Duodenal mucosa (tissue), 2 donors: ENCODE measurements around the gene TRIM42.

ENCODE experiments used
- H3K27ac ChIP-seq: one replicate; pipeline ENCODE4 v1.7.0; 2013; ENCODE audit warnings: low read depth, low read length
- H3K27me3 ChIP-seq, 2 donors: one replicate each; pipeline ENCODE4 v1.7.0; 2013; ENCODE audit warnings: low read length in 2 of 2, control low read depth in 1 of 2; ENCODE audit not compliant: insufficient read depth in 2 of 2, control insufficient read depth in 1 of 2
- H3K36me3 ChIP-seq, 2 donors: one replicate each; pipeline ENCODE4 v1.7.0; 2013; ENCODE audit warnings: low read length in 2 of 2, control low read depth in 1 of 2; ENCODE audit not compliant: insufficient read depth in 2 of 2, control insufficient read depth in 1 of 2
- H3K4me1 ChIP-seq, 2 donors: one replicate each; pipeline ENCODE4 v1.7.0; 2013; ENCODE audit warnings: low read length in 2 of 2, control low read depth in 1 of 2; ENCODE audit not compliant: insufficient read depth in 2 of 2, control insufficient read depth in 1 of 2
- H3K4me3 ChIP-seq, 2 donors: one replicate each; pipeline ENCODE4 v1.7.0; 2013; ENCODE audit warnings: low read length in 2 of 2, low read depth in 1 of 2
- H3K9ac ChIP-seq, 2 donors: one replicate each; pipeline ENCODE4 v1.7.0; 2013; ENCODE audit warnings: low read length in 2 of 2, low read depth in 1 of 2
- H3K9me3 ChIP-seq, 2 donors: one replicate each; pipeline ENCODE4 v1.7.0; 2013; ENCODE audit warnings: low read length in 2 of 2, control low read depth in 1 of 2; ENCODE audit not compliant: control insufficient read depth in 1 of 2

Gene TRIM42

DNA sequence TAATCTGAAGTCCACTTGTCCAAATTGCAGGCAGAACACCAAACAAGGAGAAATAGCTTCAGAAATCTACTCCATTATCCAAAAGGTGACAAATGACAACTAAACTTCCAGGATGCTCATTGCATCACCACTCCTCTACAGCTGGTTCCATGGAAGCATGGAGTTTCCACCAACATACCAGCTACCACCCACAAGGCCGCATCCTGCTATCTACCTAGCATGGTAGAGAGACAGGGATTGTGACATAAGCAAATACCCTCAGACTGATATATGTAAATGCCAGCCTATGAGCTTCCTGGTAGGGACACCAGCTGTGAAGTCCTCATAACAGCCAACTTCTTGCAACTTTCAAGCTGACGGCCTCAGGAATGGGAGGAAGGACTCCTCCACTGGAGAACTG lies at the start of gene TRIM42:
Gene TRIM42, plus strand, starts transcription at position 301 of the 400 bp plus-strand sequence. CDS start 166 bp downstream, outside the sequence.
- Histone ChIP-seq H3K9me3 (peaks cover 0 to 4% of the 10 kb centered on the region in 2 donors), H3K27me3 (no peaks in the 10 kb centered on the region), H3K4me1 (no peaks in the 10 kb centered on the region), H3K9ac (no peak within 1 kb of the TSS), H3K36me3 (no peaks in the 10 kb centered on the region), H3K4me3 (no peak within 1 kb of the TSS), H3K27ac (no peak within 1 kb of the TSS)

GRCh38 chr3:140628606-140629005 lies 49.3 kb upstream of the TRIM42 start:
- H3K9ac ChIP-seq, result no peak overlapping the region
- no peaks in the 10 kb centered on the region for H3K4me1 ChIP-seq
- no peaks in the 10 kb centered on the region for H3K27me3 ChIP-seq
- H3K27ac ChIP-seq, result no peak overlapping the region
- no peak overlapping the region for H3K4me3 ChIP-seq
- no peaks in the 10 kb centered on the region for H3K36me3 ChIP-seq
- H3K9me3 ChIP-seq, result no peaks in the 10 kb centered on the region

DNA sequence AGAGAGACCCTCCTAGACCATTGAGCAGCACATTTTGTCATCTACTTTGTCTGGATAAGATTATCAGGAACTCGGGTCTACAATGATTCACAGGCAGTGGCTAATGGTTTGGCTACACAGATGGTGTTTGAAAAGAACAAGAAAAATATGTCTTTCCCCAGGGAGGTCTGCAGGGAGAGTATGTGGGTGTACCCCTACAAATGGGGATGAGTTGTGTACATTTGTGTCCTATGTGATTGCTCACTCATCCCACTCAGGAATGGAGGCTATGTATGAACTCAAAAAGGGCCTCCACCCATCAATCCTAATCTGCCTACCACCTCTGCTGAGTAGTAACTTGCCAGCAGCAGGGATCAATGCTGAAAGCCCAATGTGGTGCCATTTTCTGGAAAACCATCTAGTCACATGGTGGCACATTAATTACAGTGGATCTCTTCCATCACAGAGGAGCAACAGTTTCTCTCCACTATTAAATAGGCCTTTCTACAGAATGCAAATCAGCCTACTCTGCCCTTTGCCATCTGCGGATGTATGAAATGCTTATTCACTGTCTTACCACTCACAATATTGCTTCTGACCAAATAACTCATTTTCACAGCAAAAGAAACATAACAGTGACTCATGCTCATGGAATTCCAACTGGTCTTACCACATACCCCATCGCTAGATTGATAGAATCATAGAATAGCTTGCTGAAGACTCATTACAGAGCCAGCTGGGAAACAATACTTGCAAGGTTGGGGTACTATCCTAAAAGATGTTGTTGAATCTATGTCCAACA lies 48.3 kb upstream of the TRIM42 start:
- Histone ChIP-seq H3K9ac (no peak overlapping the region), H3K4me1 (no peaks in the 10 kb centered on the region), H3K4me3 (no peak overlapping the region), H3K36me3 (no peaks in the 10 kb centered on the region), H3K27me3 (no peaks in the 10 kb centered on the region), H3K9me3 (no peaks in the 10 kb centered on the region), H3K27ac (no peak overlapping the region)

GRCh38 chr3:140630366-140630765 lies 47.5 kb upstream of the TRIM42 start:
- H3K36me3 ChIP-seq, result no peaks in the 10 kb centered on the region
- H3K9me3 ChIP-seq, result no peaks in the 10 kb centered on the region
- no peaks in the 10 kb centered on the region for H3K4me1 ChIP-seq
- H3K9ac ChIP-seq, result no peak overlapping the region
- no peaks in the 10 kb centered on the region for H3K27me3 ChIP-seq
- no peak overlapping the region for H3K27ac ChIP-seq
- H3K4me3 ChIP-seq, result no peak overlapping the region

- H3K36me3 ChIP-seq, result no peaks in the 10 kb centered on the region
- no peaks in the 10 kb centered on the region for H3K9me3 ChIP-seq
- no peaks in the 10 kb centered on the region for H3K27me3 ChIP-seq
- H3K4me3 ChIP-seq, result no peak overlapping the region
- H3K9ac ChIP-seq, result no peak overlapping the region
- H3K27ac ChIP-seq, result no peak overlapping the region
- H3K4me1 ChIP-seq, result no peaks in the 10 kb centered on the region
Observed at GRCh38 chr3:140630866-140631265, 47.0 kb upstream of the TRIM42 start.

DNA sequence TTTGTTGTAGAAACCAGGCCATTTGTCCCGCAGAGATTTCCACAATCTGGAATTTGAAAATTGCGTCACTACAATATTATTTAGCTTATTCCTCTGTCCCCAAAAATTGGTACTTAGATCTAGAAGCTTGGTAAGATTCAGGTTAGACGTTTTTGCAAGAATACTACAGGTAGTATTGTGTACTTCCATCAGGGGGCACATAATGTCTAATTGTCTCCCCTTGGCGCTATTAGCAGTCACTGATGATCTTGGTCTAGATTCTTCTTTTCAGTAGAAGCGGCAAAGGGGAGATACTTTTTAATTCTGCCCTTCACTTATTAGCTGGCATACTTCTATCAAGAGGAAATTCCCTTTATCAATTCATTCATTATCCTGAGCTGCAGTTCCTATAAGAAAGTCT lies 42.6 kb upstream of the TRIM42 start:
- H3K4me1 ChIP-seq, result no peaks in the 10 kb centered on the region
- no peaks in the 10 kb centered on the region for H3K36me3 ChIP-seq
- no peak overlapping the region for H3K27ac ChIP-seq
- no peak overlapping the region for H3K4me3 ChIP-seq
- H3K9me3 ChIP-seq, result no peaks in the 10 kb centered on the region
- no peak overlapping the region for H3K9ac ChIP-seq
- no peaks in the 10 kb centered on the region for H3K27me3 ChIP-seq

DNA sequence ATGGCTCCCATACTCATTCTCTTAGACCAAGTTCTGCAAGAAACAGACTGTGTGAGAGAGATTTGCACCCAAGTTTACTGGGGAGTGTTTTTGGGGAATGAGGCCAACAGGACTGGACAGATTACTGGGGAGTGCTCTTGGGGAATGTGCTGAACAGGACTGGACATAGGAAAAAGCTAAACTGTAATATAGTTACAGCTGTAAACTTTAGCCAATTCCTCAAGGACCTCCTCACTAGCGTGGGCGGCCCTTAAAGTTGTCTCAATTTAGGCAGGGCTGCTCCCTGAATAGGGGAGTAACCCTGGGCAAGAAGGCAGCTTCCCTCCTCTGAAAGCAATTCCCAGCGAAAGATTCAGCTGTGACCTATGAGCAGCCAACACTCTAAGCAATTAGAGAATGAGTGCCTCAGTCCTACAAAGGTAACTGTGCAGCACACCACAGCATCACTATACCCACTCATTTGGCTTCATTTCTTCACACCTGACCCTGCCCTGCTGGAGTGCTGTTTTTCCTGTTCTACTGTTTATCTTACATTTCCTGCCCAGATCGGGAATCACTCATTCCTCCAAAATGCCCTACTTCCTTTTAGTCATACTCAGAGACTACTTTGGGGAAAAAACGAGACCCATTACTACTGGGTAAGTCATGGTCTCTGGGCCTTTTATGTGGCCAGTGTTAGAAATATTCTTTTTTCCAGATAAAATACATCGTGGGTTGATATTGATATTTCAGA lies 41.3 kb upstream of the TRIM42 start:
- H3K36me3 ChIP-seq, result no peaks in the 10 kb centered on the region
- H3K27ac ChIP-seq, result no peak overlapping the region
- no peaks in the 10 kb centered on the region for H3K4me1 ChIP-seq
- no peak overlapping the region for H3K9ac ChIP-seq
- no peaks in the 10 kb centered on the region for H3K27me3 ChIP-seq
- no peaks in the 10 kb centered on the region for H3K9me3 ChIP-seq
- H3K4me3 ChIP-seq, result no peak overlapping the region

GRCh38 chr3:140651287-140651686 lies 26.6 kb upstream of the TRIM42 start:
- Histone ChIP-seq H3K36me3 (no peaks in the 10 kb centered on the region), H3K9ac (no peak overlapping the region), H3K27me3 (no peaks in the 10 kb centered on the region), H3K4me3 (no peak overlapping the region), H3K4me1 (no peaks in the 10 kb centered on the region), H3K9me3 (no peaks in the 10 kb centered on the region), H3K27ac (no peak overlapping the region)

DNA sequence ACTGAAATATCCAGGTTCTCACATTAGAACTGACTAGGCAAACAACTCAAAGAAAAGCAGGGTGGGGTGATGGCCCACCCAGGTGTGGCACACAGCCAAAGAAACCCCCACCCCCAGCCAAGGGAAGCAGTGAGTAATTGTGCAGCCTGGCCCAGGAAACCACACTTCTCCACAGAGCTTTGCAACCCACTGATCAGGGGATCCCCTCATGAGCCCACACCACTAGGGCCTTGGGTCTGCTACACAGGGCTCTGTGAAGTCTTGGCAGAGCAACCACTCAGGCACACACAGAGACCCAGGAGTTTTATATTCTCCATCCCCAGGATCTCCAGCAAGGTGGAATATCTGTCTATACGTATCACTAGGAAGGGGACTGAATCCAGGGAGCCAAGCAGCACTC lies 22.2 kb upstream of the TRIM42 start:
- H3K27me3 ChIP-seq, result no peaks in the 10 kb centered on the region
- no peak overlapping the region for H3K27ac ChIP-seq
- H3K4me1 ChIP-seq, result no peaks in the 10 kb centered on the region
- no peak overlapping the region for H3K4me3 ChIP-seq
- no peaks in the 10 kb centered on the region for H3K9me3 ChIP-seq
- no peaks in the 10 kb centered on the region for H3K36me3 ChIP-seq
- no peak overlapping the region for H3K9ac ChIP-seq

GRCh38 chr3:140664111-140664510 lies 13.8 kb upstream of the TRIM42 start:
- H3K27ac ChIP-seq, result no peak overlapping the region
- no peak overlapping the region for H3K4me3 ChIP-seq
- no peaks in the 10 kb centered on the region for H3K27me3 ChIP-seq
- H3K36me3 ChIP-seq, result no peaks in the 10 kb centered on the region
- no peaks in the 10 kb centered on the region for H3K4me1 ChIP-seq
- H3K9me3 ChIP-seq, result no peaks in the 10 kb centered on the region
- no peak overlapping the region for H3K9ac ChIP-seq
